ENCODE measurements around the gene JAKMIP3. TPM values are rescaled to one million over a fixed set of nuclear protein-coding genes. Genes with fewer than 3 reads are reported as not detected.

JAKMIP3 gene
- total RNA-seq, 4 donors from 2014 or later = 0.42 to 1.9 (median 0.87) TPM

- peaks cover 0 to 10% of the 10 kb centered on the region in 2 donors for H3K36me3 ChIP-seq
- H3K27me3 ChIP-seq = no peaks in the 10 kb centered on the region
- WGBS, 2 donors (ENCODE audit: low coverage in 1 of 2) = 67 to 74% methylated on average over 1 to 4 of the region's 7 CpGs
- no peak overlapping the region for H3K4me3 ChIP-seq
- no peak for ATAC-seq
- H3K27ac ChIP-seq = no peak overlapping the region
- no peaks in the 10 kb centered on the region for H3K9me3 ChIP-seq
- TF ChIP-seq CTCF (IDR thresholded peaks at IDR 0.05) (no peak), EP300 (IDR thresholded peaks at IDR 0.05) (no peak), POLR2A (IDR thresholded peaks at IDR 0.05) (no peak), POLR2AphosphoS5 (IDR thresholded peaks at IDR 0.05) (no peak)
- H3K4me1 ChIP-seq = no peaks in the 10 kb centered on the region
Measured at GRCh38 chr10:132103116-132103910, 37.6 kb downstream of the JAKMIP3 start.

- Histone ChIP-seq H3K9me3 (no peaks in the 10 kb centered on the region), H3K27me3 (no peaks in the 10 kb centered on the region), H3K4me3 (no peak overlapping the region), H3K4me1 (no peaks in the 10 kb centered on the region), H3K27ac (no peak overlapping the region), H3K36me3 (peaks cover 0 to 10% of the 10 kb centered on the region in 2 donors)
- TF ChIP-seq POLR2AphosphoS5 (IDR thresholded peaks at IDR 0.05) = no peak
- no peak for TF ChIP-seq EP300 (IDR thresholded peaks at IDR 0.05)
- TF ChIP-seq CTCF (IDR thresholded peaks at IDR 0.05) = no peak
- TF ChIP-seq POLR2A (IDR thresholded peaks at IDR 0.05) = no peak
- no peak for ATAC-seq
- 84 to 100% methylated on average over 1 to 5 of the region's 13 CpGs for WGBS, 2 donors (ENCODE audit: low coverage in 1 of 2)
Measured at GRCh38 chr10:132104062-132104461, 38.3 kb downstream of the JAKMIP3 start.

- no peak for TF ChIP-seq POLR2AphosphoS5 (IDR thresholded peaks at IDR 0.05)
- TF ChIP-seq CTCF (IDR thresholded peaks at IDR 0.05) = no peak
- no peak for TF ChIP-seq POLR2A (IDR thresholded peaks at IDR 0.05)
- TF ChIP-seq EP300 (IDR thresholded peaks at IDR 0.05) = no peak
- Histone ChIP-seq H3K9me3 (no peaks in the 10 kb centered on the region), H3K27me3 (no peaks in the 10 kb centered on the region), H3K4me3 (no peak overlapping the region), H3K27ac (no peak overlapping the region), H3K36me3 (peaks cover 0 to 10% of the 10 kb centered on the region in 2 donors), H3K4me1 (peaks cover 0 to 3% (median 0%) of the 10 kb centered on the region in 3 donors)
- WGBS, 2 donors (ENCODE audit: low coverage in 1 of 2) = 100% methylated on average over 1 of the region's 27 CpGs; no CpG with 5 or more reads in 1 of the 2 donors
- no peak for ATAC-seq
Measured at GRCh38 chr10:132104471-132105301, 38.9 kb downstream of the JAKMIP3 start.

GRCh38 chr10:132105302-132105995, 39.7 kb downstream of the JAKMIP3 start:
- Histone ChIP-seq H3K4me3 (no peak overlapping the region), H3K9me3 (no peaks in the 10 kb centered on the region), H3K4me1 (peaks cover 0 to 4% (median 3%) of the 10 kb centered on the region in 3 donors), H3K27ac (no peak overlapping the region), H3K27me3 (no peaks in the 10 kb centered on the region), H3K36me3 (peaks cover 0 to 10% of the 10 kb centered on the region in 2 donors)
- TF ChIP-seq CTCF (IDR thresholded peaks at IDR 0.05) = no peak
- TF ChIP-seq POLR2AphosphoS5 (IDR thresholded peaks at IDR 0.05) = no peak
- TF ChIP-seq POLR2A (IDR thresholded peaks at IDR 0.05) = no peak
- no peak for TF ChIP-seq EP300 (IDR thresholded peaks at IDR 0.05)
- 68 to 71% methylated on average over 7 to 10 of the region's 14 CpGs for WGBS, 2 donors (ENCODE audit: low coverage in 1 of 2)
- ATAC-seq = no peak
